GM18868 (cell line): ENCODE results near the gene NOL4L.

ENCODE experiments used
- ATAC-seq: cut with Tn5 transposase; IDR thresholded peaks from one replicate; pipeline ENCODE4 v1.9.1; 2021; ENCODE audit warnings: mild to moderate bottlenecking, moderate library complexity; ENCODE audit not compliant: unreplicated experiment

The NOL4L gene

GRCh38 chr20:32462900-32463641, 122.1 kb downstream of the NOL4L start:
- no peak for ATAC-seq

- ATAC-seq, result no peak
These were observed 123.1 kb downstream of the NOL4L start for GRCh38 chr20:32461836-32462600.

- no peak for ATAC-seq
These were observed 124.3 kb downstream of the NOL4L start for GRCh38 chr20:32460683-32461320.

GRCh38 chr20:32460231-32460630, 124.9 kb downstream of the NOL4L start:
- ATAC-seq, result no peak

GRCh38 chr20:32458837-32459220, 126.3 kb downstream of the NOL4L start:
- ATAC-seq, result no peak

GRCh38 chr20:32458061-32458836, 126.9 kb downstream of the NOL4L start:
- no peak for ATAC-seq

GRCh38 chr20:32457479-32457986, 127.6 kb downstream of the NOL4L start:
- ATAC-seq, result peak; percentile 48

GRCh38 chr20:32456869-32457478, 128.2 kb downstream of the NOL4L start:
- peak; percentile 47 for ATAC-seq

- no peak for ATAC-seq
These were observed 129.0 kb downstream of the NOL4L start for GRCh38 chr20:32455901-32456701.

- no peak for ATAC-seq
These were observed 129.8 kb downstream of the NOL4L start for GRCh38 chr20:32455171-32455900.

- no peak for ATAC-seq
These were observed 130.7 kb downstream of the NOL4L start for GRCh38 chr20:32454164-32455145.

- no peak for ATAC-seq
These were observed 131.5 kb downstream of the NOL4L start for GRCh38 chr20:32453467-32454163.

GRCh38 chr20:32452776-32453466, 132.2 kb downstream of the NOL4L start:
- ATAC-seq, result no peak

GRCh38 chr20:32451682-32452461, 133.3 kb downstream of the NOL4L start:
- ATAC-seq, result no peak

- no peak for ATAC-seq
These were observed 133.8 kb downstream of the NOL4L start for GRCh38 chr20:32451340-32451681.

- no peak for ATAC-seq
These were observed 134.6 kb downstream of the NOL4L start for GRCh38 chr20:32450484-32451061.
